Type B pancreatic cell (in vitro differentiated cells): ENCODE data around the gene TGFA. TPM values are rescaled to one million over a fixed set of nuclear protein-coding genes. Genes with fewer than 3 reads are reported as not detected.
A peak's percentile ranks its signal among the peaks of the same experiment; 100 is the strongest.

ENCODE experiments used
- DNase-seq: peaks from one replicate; pipeline ENCODE4 v3.0.0; 2021; ENCODE audit warnings: mixed read lengths; ENCODE audit not compliant: unreplicated experiment; ENCODE audit errors: extremely low spot score
- H3K27ac Mint-ChIP-seq: 2 replicates; pipeline ENCODE4 v1.8.0; 2021; ENCODE audit warnings: mild to moderate bottlenecking, mixed read lengths
- H3K27me3 Mint-ChIP-seq: 2 replicates; pipeline ENCODE4 v1.8.0; 2021; ENCODE audit warnings: mixed read lengths
- H3K36me3 Mint-ChIP-seq: 2 replicates; pipeline ENCODE4 v1.8.0; 2021; ENCODE audit warnings: mixed read lengths
- H3K4me1 Mint-ChIP-seq: one replicate; pipeline ENCODE4 v1.8.0; 2021; ENCODE audit warnings: mixed read lengths; ENCODE audit not compliant: unreplicated experiment
- H3K4me3 Mint-ChIP-seq: 2 replicates; pipeline ENCODE4 v1.8.0; 2021; ENCODE audit warnings: mild to moderate bottlenecking, mixed read lengths
- H3K9me3 Mint-ChIP-seq: 2 replicates; pipeline ENCODE4 v1.8.0; 2021; ENCODE audit warnings: mixed read lengths
- CTCF ChIP-seq: fragments of 200-600 bp; sonication (generic); conservative IDR thresholded peaks from 2 replicates; pipeline ENCODE4 v1.5.0; 2021; ENCODE audit warnings: antibody characterized with exemption, mild to moderate bottlenecking
- total RNA-seq: library from RNA; stranded (reverse); gene quantifications from 2 replicates; pipeline ENCODE4 v1.2.1, GENCODE V29; 2021; ENCODE audit warnings: low replicate concordance

TGFA gene
- total RNA-seq, 1 donor from 2014 or later: 6.8 TPM

- peaks cover 17% of the 10 kb centered on the region for H3K4me1 Mint-ChIP-seq
- H3K27me3 Mint-ChIP-seq: no peaks in the 10 kb centered on the region
- no peaks in the 10 kb centered on the region for H3K9me3 Mint-ChIP-seq
- no peak for TF ChIP-seq CTCF
- H3K36me3 Mint-ChIP-seq: no peaks in the 10 kb centered on the region
- H3K27ac Mint-ChIP-seq: peak overlapping the region; percentile 86
- no peak for DNase-seq
- peak overlapping the region; percentile 45 for H3K4me3 Mint-ChIP-seq
Measured at GRCh38 chr2:70508711-70509462, 44.7 kb downstream of the TGFA start.

- Mint-ChIP-seq H3K4me3 (no peak overlapping the region), H3K36me3 (no peaks in the 10 kb centered on the region), H3K9me3 (no peaks in the 10 kb centered on the region), H3K27ac (no peak overlapping the region), H3K27me3 (peaks cover 3% of the 10 kb centered on the region), H3K4me1 (peaks cover 14% of the 10 kb centered on the region)
- no peak for DNase-seq
- TF ChIP-seq CTCF: no peak
Measured at GRCh38 chr2:70505613-70506391, 47.8 kb downstream of the TGFA start.

GRCh38 chr2:70504750-70505149 is 48.9 kb downstream of the TGFA start:
- Mint-ChIP-seq H3K9me3 (no peaks in the 10 kb centered on the region), H3K4me1 (peaks cover 8% of the 10 kb centered on the region), H3K27ac (no peak overlapping the region), H3K27me3 (peaks cover 3% of the 10 kb centered on the region), H3K4me3 (no peak overlapping the region), H3K36me3 (no peaks in the 10 kb centered on the region)
- DNase-seq: no peak
- TF ChIP-seq CTCF: no peak

GRCh38 chr2:70503896-70504295 is 49.7 kb downstream of the TGFA start:
- no peak overlapping the region for H3K27ac Mint-ChIP-seq
- no peak for TF ChIP-seq CTCF
- H3K4me3 Mint-ChIP-seq: no peak overlapping the region
- H3K9me3 Mint-ChIP-seq: no peaks in the 10 kb centered on the region
- H3K27me3 Mint-ChIP-seq: peaks cover 3% of the 10 kb centered on the region
- H3K36me3 Mint-ChIP-seq: no peaks in the 10 kb centered on the region
- H3K4me1 Mint-ChIP-seq: no peaks in the 10 kb centered on the region
- DNase-seq: no peak

GRCh38 chr2:70501728-70502127 is 51.9 kb downstream of the TGFA start:
- no peaks in the 10 kb centered on the region for H3K36me3 Mint-ChIP-seq
- H3K4me1 Mint-ChIP-seq: no peaks in the 10 kb centered on the region
- H3K27ac Mint-ChIP-seq: no peak overlapping the region
- no peak for TF ChIP-seq CTCF
- peaks cover 19% of the 10 kb centered on the region for H3K27me3 Mint-ChIP-seq
- no peaks in the 10 kb centered on the region for H3K9me3 Mint-ChIP-seq
- no peak for DNase-seq
- H3K4me3 Mint-ChIP-seq: no peak overlapping the region
